GM19238 (cell line): ENCODE data around the gene PHC3.

Experiments
- DNase-seq: peaks from one replicate; pipeline ENCODE4 v3.0.0; 2011; ENCODE audit warnings: low spot score; ENCODE audit not compliant: insufficient read length

Gene PHC3

GRCh38 chr3:170080605-170081004 lies 100.9 kb downstream of the PHC3 start:
- no peak for DNase-seq

GRCh38 chr3:170079536-170080165 lies 101.9 kb downstream of the PHC3 start:
- no peak for DNase-seq

GRCh38 chr3:170078620-170079281 lies 102.8 kb downstream of the PHC3 start:
- DNase-seq: no peak

- no peak for DNase-seq
Observed at GRCh38 chr3:170077361-170077760, 104.2 kb downstream of the PHC3 start.

- DNase-seq: no peak
Observed at GRCh38 chr3:170076715-170077238, 104.8 kb downstream of the PHC3 start.

GRCh38 chr3:170075441-170076091 lies 106.0 kb downstream of the PHC3 start:
- no peak for DNase-seq

GRCh38 chr3:170064108-170064507 lies 117.4 kb downstream of the PHC3 start:
- no peak for DNase-seq

- no peak for DNase-seq
Observed at GRCh38 chr3:170063691-170064090, 117.8 kb downstream of the PHC3 start.

- DNase-seq: no peak
Observed at GRCh38 chr3:170062769-170063168, 118.8 kb downstream of the PHC3 start.

- no peak for DNase-seq
Observed at GRCh38 chr3:170062068-170062467, 119.5 kb downstream of the PHC3 start.

- DNase-seq: no peak
Observed at GRCh38 chr3:170059447-170059846, 122.1 kb downstream of the PHC3 start.

GRCh38 chr3:170058127-170058526 lies 123.4 kb downstream of the PHC3 start:
- DNase-seq: no peak

- no peak for DNase-seq
Observed at GRCh38 chr3:170057550-170057949, 124.0 kb downstream of the PHC3 start.

- DNase-seq: peak; percentile 16
Observed at GRCh38 chr3:170056710-170057454, 124.7 kb downstream of the PHC3 start.

- peak; percentile 28 for DNase-seq
Observed at GRCh38 chr3:170055209-170055608, 126.3 kb downstream of the PHC3 start.

GRCh38 chr3:170054204-170054603 lies 127.3 kb downstream of the PHC3 start:
- DNase-seq: no peak

GRCh38 chr3:170052398-170052797 lies 129.1 kb downstream of the PHC3 start:
- no peak for DNase-seq

- no peak for DNase-seq
Observed at GRCh38 chr3:170050753-170051152, 130.8 kb downstream of the PHC3 start.

- no peak for DNase-seq
Observed at GRCh38 chr3:170049146-170050000, 132.2 kb downstream of the PHC3 start.

GRCh38 chr3:170047133-170047404 lies 134.5 kb downstream of the PHC3 start:
- DNase-seq: no peak
